ENCODE results near the gene HTR3B. TPM values are rescaled to one million over a fixed set of nuclear protein-coding genes. Genes with fewer than 3 reads are reported as not detected.
"Not testable (repeated sequence)": the region's sequence is repeated elsewhere in the genome, so short reads cannot be mapped to it uniquely, and the experiment has no call there.

HTR3B gene
- polyA plus RNA-seq, 1 of the 3 experiments (the other 2 are of a cell fraction) = not detected

- TF ChIP-seq TEAD4 (IDR thresholded peaks at IDR 0.05; ENCODE audit: borderline replicate concordance, insufficient read depth) = no peak
Measured at GRCh38 chr11:113908098-113908497, 3.5 kb downstream of the HTR3B start (continued).

DNA sequence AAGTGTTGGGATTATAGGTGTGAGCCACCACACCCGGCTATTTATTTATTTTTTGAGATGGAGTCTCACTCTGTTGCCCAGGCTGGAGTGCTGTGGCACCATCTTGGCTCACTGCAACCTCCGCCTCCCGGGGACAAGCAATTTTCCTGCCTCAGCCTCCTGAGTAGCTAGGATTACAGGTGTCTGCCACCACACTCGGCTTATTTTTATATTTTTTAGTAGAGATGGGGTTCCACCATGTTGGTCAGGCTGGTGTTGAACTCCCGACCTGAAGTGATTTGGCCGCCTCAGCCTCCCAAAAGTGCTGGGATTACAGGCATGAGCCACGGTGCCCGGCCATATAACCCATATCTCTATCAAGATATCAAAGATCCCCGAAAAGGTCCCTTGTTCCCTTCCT is 6.9 kb downstream of the HTR3B start:
- H3K4me3 ChIP-seq (ENCODE audit: low read depth in 2 of 2, low read length in 1 of 2); POLR2A ChIA-PET; H3K9me3 ChIP-seq; H3K27me3 ChIP-seq (ENCODE audit: insufficient read depth); H3K9me2 ChIP-seq; H3K4me2 ChIP-seq; H4K20me1 ChIP-seq (ENCODE audit: insufficient read depth); H3K79me2 ChIP-seq (ENCODE audit: insufficient read depth); H2AFZ ChIP-seq (ENCODE audit: low read depth); H3K9ac ChIP-seq; H3K36me3 ChIP-seq (replicated peaks in 1 of 2; ENCODE audit: control insufficient read depth in 1 of 2, insufficient read depth in 2 of 2, low read length in 1 of 2); H3K4me1 ChIP-seq (ENCODE audit: control insufficient read depth in 1 of 2, insufficient read depth in 2 of 2, low read depth in 1 of 2, low read length in 1 of 2); H3K27ac ChIP-seq (ENCODE audit: low read depth in 2 of 2, low read length in 1 of 2); DNase-seq; H3F3A ChIP-seq (replicated peaks; ENCODE audit: insufficient read depth): not testable (repeated sequence)
- CTCF ChIA-PET = interaction anchor here (1.0 to 1.5 kb wide), 2 partner anchors 15 to 16 kb away, joined by 3 to 4 read pairs; no protein-coding TSS in a partner anchor
- WGBS (ENCODE audit: low lambda C conversion rate) = 56% methylated on average over 8 of the region's 9 CpGs

GRCh38 chr11:113923572-113923971 is 19.0 kb downstream of the HTR3B start:
- 31% methylated on average over 2 of the region's 2 CpGs for WGBS (ENCODE audit: low lambda C conversion rate)
- ChIA-PET POLR2A (no interaction called here), CTCF (interaction anchor here (1.0 to 3.3 kb wide), 3 partner anchors 27 to 338 kb away, joined by 3 to 11 read pairs (median 6); no protein-coding TSS in a partner anchor)

DNA sequence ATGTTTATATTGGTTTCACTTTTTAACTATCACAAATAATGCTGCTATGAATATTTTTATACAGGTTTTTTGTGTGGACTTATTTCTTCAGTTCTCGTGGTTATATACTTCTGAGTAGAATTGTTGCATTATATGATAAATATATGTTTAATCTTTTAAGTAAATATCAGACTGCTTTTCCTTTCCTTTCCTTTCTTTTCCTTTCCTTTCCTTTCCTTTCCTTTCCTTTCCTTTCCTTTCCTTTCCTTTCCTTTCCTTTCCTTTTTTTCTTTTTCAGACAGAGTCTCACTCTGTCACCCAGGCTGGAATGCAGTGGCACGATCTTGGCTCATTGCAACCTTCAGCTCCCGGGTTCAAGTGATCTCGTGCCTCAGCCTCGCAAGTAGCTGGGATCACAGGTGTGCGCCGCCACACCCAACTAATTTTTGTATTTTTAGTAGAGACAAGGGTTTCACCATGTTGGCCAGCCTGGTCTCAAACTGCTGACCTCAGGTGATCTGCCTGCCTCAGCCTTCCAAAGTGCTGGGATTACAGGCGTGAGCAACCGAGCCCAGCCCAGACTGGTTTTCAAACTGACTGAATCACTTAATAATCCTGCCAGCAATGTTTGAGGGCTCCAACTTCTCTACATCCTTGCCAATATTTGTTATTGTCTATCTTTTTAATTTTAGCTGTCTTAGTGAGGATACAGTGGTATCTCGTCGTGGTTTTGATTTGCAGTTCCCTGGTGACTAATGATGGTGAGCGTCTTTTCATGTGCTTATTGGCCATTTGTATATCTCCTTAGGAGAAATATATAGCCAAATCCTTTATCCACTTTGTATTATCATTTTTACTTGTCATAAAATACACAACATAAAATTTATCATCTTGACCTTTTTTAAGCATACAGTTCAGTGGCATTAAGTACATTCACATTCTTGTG is 21.9 kb downstream of the HTR3B start:
- CTCF ChIA-PET = interaction anchor here (1.4 kb wide), 1 partner anchor 336 kb away, joined by 3 read pairs; no protein-coding TSS in a partner anchor
- WGBS (ENCODE audit: low lambda C conversion rate) = 64% methylated on average over 12 of the region's 12 CpGs
- Histone ChIP-seq H3K9me3 (no peaks in the 10 kb centered on the region), H3K36me3 (replicated peaks in 1 of 2; ENCODE audit: control insufficient read depth in 1 of 2, insufficient read depth in 2 of 2, low read length in 1 of 2) (no peaks in the 10 kb centered on the region), H3F3A (replicated peaks; ENCODE audit: insufficient read depth) (no peaks in the 10 kb centered on the region), H3K27ac (ENCODE audit: low read depth in 2 of 2, low read length in 1 of 2) (no peak overlapping the region), H3K4me3 (ENCODE audit: low read depth in 2 of 2, low read length in 1 of 2) (no peak overlapping the region), H3K79me2 (ENCODE audit: insufficient read depth) (no peaks in the 10 kb centered on the region), H4K20me1 (ENCODE audit: insufficient read depth) (no peaks in the 10 kb centered on the region), H3K9ac (no peak overlapping the region), H3K4me1 (ENCODE audit: control insufficient read depth in 1 of 2, insufficient read depth in 2 of 2, low read depth in 1 of 2, low read length in 1 of 2) (no peaks in the 10 kb centered on the region), H3K27me3 (ENCODE audit: insufficient read depth) (no peaks in the 10 kb centered on the region; the same call in 1 of the 2 replicates), H3K4me2 (no peak overlapping the region), H2AFZ (ENCODE audit: low read depth) (no peak overlapping the region), H3K9me2 (no peaks in the 10 kb centered on the region)
- no peak for TF ChIP-seq FOXJ3 (CRISPR knock-in tag; IDR thresholded peaks at IDR 0.05)
- TF ChIP-seq RFX5 (IDR thresholded peaks at IDR 0.05; ENCODE audit: low read length) = peak; percentile 89
- no peak for DNase-seq
- POLR2A ChIA-PET = no interaction called here

More at GRCh38 chr11:113923572-113923971, 19.0 kb downstream of the HTR3B start:
- no peak overlapping the region for H3K9ac ChIP-seq
- no peaks in the 10 kb centered on the region for H3K9me2 ChIP-seq
- H3K79me2 ChIP-seq (ENCODE audit: insufficient read depth) = no peaks in the 10 kb centered on the region
- no peaks in the 10 kb centered on the region for H3K9me3 ChIP-seq
- no peak overlapping the region for H3K27ac ChIP-seq (ENCODE audit: low read depth in 2 of 2, low read length in 1 of 2)
- H4K20me1 ChIP-seq (ENCODE audit: insufficient read depth) = no peaks in the 10 kb centered on the region
- no peaks in the 10 kb centered on the region for H3K4me1 ChIP-seq (ENCODE audit: control insufficient read depth in 1 of 2, insufficient read depth in 2 of 2, low read depth in 1 of 2, low read length in 1 of 2)
- H3K4me2 ChIP-seq = no peak overlapping the region
- no peaks in the 10 kb centered on the region for H3K36me3 ChIP-seq (replicated peaks in 1 of 2; ENCODE audit: control insufficient read depth in 1 of 2, insufficient read depth in 2 of 2, low read length in 1 of 2)
- no peaks in the 10 kb centered on the region for H3F3A ChIP-seq (replicated peaks; ENCODE audit: insufficient read depth)
- H3K27me3 ChIP-seq (ENCODE audit: insufficient read depth) = no peaks in the 10 kb centered on the region
- H3K4me3 ChIP-seq (ENCODE audit: low read depth in 2 of 2, low read length in 1 of 2) = no peak overlapping the region
- H2AFZ ChIP-seq (ENCODE audit: low read depth) = no peak overlapping the region
- no peak for TF ChIP-seq EZH2phosphoT487 (IDR thresholded peaks at IDR 0.05; ENCODE audit: borderline replicate concordance, low read depth)
- TF ChIP-seq CHD2 (IDR thresholded peaks at IDR 0.05; ENCODE audit: low read length, partially characterized antibody) = no peak
- TF ChIP-seq, protein P1, sequence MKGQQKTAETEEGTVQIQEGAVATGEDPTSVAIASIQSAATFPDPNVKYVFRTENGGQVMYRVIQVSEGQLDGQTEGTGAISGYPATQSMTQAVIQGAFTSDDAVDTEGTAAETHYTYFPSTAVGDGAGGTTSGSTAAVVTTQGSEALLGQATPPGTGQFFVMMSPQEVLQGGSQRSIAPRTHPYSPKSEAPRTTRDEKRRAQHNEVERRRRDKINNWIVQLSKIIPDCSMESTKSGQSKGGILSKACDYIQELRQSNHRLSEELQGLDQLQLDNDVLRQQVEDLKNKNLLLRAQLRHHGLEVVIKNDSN (IDR thresholded peaks at IDR 0.05; ENCODE audit: borderline replicate concordance, low read depth) = no peak
- no peak for DNase-seq
